Stromal cell of bone marrow (primary cell): Measurements from ENCODE around the gene PRB3.

Experiments
- DNase-seq: peaks from one replicate; pipeline ENCODE4 v3.0.0-alpha.2; 2012; ENCODE audit warnings: low read depth

PRB3 gene

GRCh38 chr12:11269607-11270006 lies at the start of gene PRB3:
PRB3 (minus strand) TSS chr12:11269707; CDS start chr12:11269669, 38 bp downstream.
- DNase-seq: no peak

GRCh38 chr12:11310336-11310735 lies 40.8 kb upstream of the PRB3 start, which contains the start of gene PRB4:
PRB4 (minus strand) TSS chr12:11310436; CDS start chr12:11310398, 38 bp downstream.
- DNase-seq: no peak

GRCh38 chr12:11307143-11307542 lies 37.6 kb upstream of the PRB3 start:
- DNase-seq: no peak

GRCh38 chr12:11273449-11273848 lies 3.9 kb upstream of the PRB3 start:
- no peak for DNase-seq

- DNase-seq: no peak
Measured at GRCh38 chr12:11264501-11264900, 5.0 kb downstream of the PRB3 start.

GRCh38 chr12:11246489-11246888 lies 23.0 kb downstream of the PRB3 start:
- no peak for DNase-seq

GRCh38 chr12:11242656-11243055 lies 26.9 kb downstream of the PRB3 start:
- no peak for DNase-seq

GRCh38 chr12:11240348-11240930 lies 29.1 kb downstream of the PRB3 start:
- no peak for DNase-seq

- DNase-seq: no peak
Measured at GRCh38 chr12:11238275-11238674, 31.2 kb downstream of the PRB3 start.

GRCh38 chr12:11233532-11233931 lies 36.0 kb downstream of the PRB3 start:
- no peak for DNase-seq

- DNase-seq: peak; percentile 22
Measured at GRCh38 chr12:11228296-11228879, 41.1 kb downstream of the PRB3 start.

GRCh38 chr12:11227373-11227772 lies 42.1 kb downstream of the PRB3 start:
- no peak for DNase-seq
